ENCODE measurements around the gene ERICH4. TPM values are rescaled to one million over a fixed set of nuclear protein-coding genes. Genes with fewer than 3 reads are reported as not detected.
"Not testable (repeated sequence)": the region's sequence is repeated elsewhere in the genome, so short reads cannot be mapped to it uniquely, and the experiment has no call there.

The ERICH4 gene
- total and polyA plus RNA-seq, 9 donors, result 0.12 to 3.7 (median 0.36) TPM; not detected in 5

- 74% methylated on average over 6 of the region's 12 CpGs for WGBS (ENCODE audit: insufficient coverage)
- Histone ChIP-seq H3K4me3 (ENCODE audit: low read length) (no peak overlapping the region), H3K9me3 (replicated peaks; ENCODE audit: control insufficient read depth, low read depth, low read length) (no peaks in the 10 kb centered on the region), H3K27ac (ENCODE audit: low read length) (no peak overlapping the region), H3K4me1 (ENCODE audit: control insufficient read depth, insufficient read depth, low read length) (peaks cover 3% of the 10 kb centered on the region), H3K27me3 (ENCODE audit: control insufficient read depth, insufficient read depth, low read length) (peaks cover 20% of the 10 kb centered on the region), H3K36me3 (ENCODE audit: control insufficient read depth, insufficient read depth, low read length) (no peaks in the 10 kb centered on the region)
- DNase-seq, result no peak
Observed at GRCh38 chr19:41447732-41448332, 4.9 kb downstream of the ERICH4 start.

GRCh38 chr19:41449079-41449864 lies 6.3 kb downstream of the ERICH4 start:
- H3K27ac ChIP-seq (ENCODE audit: low read length), result no peak overlapping the region
- no peaks in the 10 kb centered on the region for H3K9me3 ChIP-seq (replicated peaks; ENCODE audit: control insufficient read depth, low read depth, low read length)
- DNase-seq, result peak; percentile 79
- 0% methylated on average over 10 of the region's 22 CpGs for WGBS (ENCODE audit: insufficient coverage)
- H3K27me3 ChIP-seq (ENCODE audit: control insufficient read depth, insufficient read depth, low read length), result peaks cover 20% of the 10 kb centered on the region
- H3K4me1 ChIP-seq (ENCODE audit: control insufficient read depth, insufficient read depth, low read length), result peaks cover 3% of the 10 kb centered on the region
- no peak overlapping the region for H3K4me3 ChIP-seq (ENCODE audit: low read length)
- no peaks in the 10 kb centered on the region for H3K36me3 ChIP-seq (ENCODE audit: control insufficient read depth, insufficient read depth, low read length)

GRCh38 chr19:41449865-41450178 lies 6.9 kb downstream of the ERICH4 start:
- peaks cover 20% of the 10 kb centered on the region for H3K27me3 ChIP-seq (ENCODE audit: control insufficient read depth, insufficient read depth, low read length)
- peaks cover 3% of the 10 kb centered on the region for H3K4me1 ChIP-seq (ENCODE audit: control insufficient read depth, insufficient read depth, low read length)
- H3K27ac ChIP-seq (ENCODE audit: low read length), result no peak overlapping the region
- no peaks in the 10 kb centered on the region for H3K9me3 ChIP-seq (replicated peaks; ENCODE audit: control insufficient read depth, low read depth, low read length)
- H3K36me3 ChIP-seq (ENCODE audit: control insufficient read depth, insufficient read depth, low read length), result no peaks in the 10 kb centered on the region
- H3K4me3 ChIP-seq (ENCODE audit: low read length), result no peak overlapping the region
- WGBS (ENCODE audit: insufficient coverage), result 60% methylated on average over 1 of the region's 3 CpGs
- no peak for DNase-seq

GRCh38 chr19:41452584-41453275 lies 9.8 kb downstream of the ERICH4 start:
- Histone ChIP-seq H3K9me3 (replicated peaks; ENCODE audit: control insufficient read depth, low read depth, low read length) (no peaks in the 10 kb centered on the region), H3K27ac (ENCODE audit: low read length) (no peak overlapping the region), H3K4me3 (ENCODE audit: low read length) (no peak overlapping the region), H3K27me3 (ENCODE audit: control insufficient read depth, insufficient read depth, low read length) (peaks cover 15% of the 10 kb centered on the region), H3K4me1 (ENCODE audit: control insufficient read depth, insufficient read depth, low read length) (peaks cover 5% of the 10 kb centered on the region), H3K36me3 (ENCODE audit: control insufficient read depth, insufficient read depth, low read length) (no peaks in the 10 kb centered on the region)
- DNase-seq, result no peak
- WGBS (ENCODE audit: insufficient coverage), result 71% methylated on average over 3 of the region's 6 CpGs

GRCh38 chr19:41455936-41456335 lies 13.0 kb downstream of the ERICH4 start:
- 17% methylated on average over 1 of the region's 2 CpGs for WGBS (ENCODE audit: insufficient coverage)
- H3K27ac ChIP-seq (ENCODE audit: low read length), result peak overlapping the region; percentile 67
- H3K4me3 ChIP-seq (ENCODE audit: low read length), result no peak overlapping the region
- no peak for DNase-seq
- peaks cover 2% of the 10 kb centered on the region for H3K4me1 ChIP-seq (ENCODE audit: control insufficient read depth, insufficient read depth, low read length)
- H3K9me3 ChIP-seq (replicated peaks; ENCODE audit: control insufficient read depth, low read depth, low read length), result no peaks in the 10 kb centered on the region
- no peaks in the 10 kb centered on the region for H3K27me3 ChIP-seq (ENCODE audit: control insufficient read depth, insufficient read depth, low read length)
- H3K36me3 ChIP-seq (ENCODE audit: control insufficient read depth, insufficient read depth, low read length), result no peaks in the 10 kb centered on the region

- DNase-seq, result peak; percentile 84
- Histone ChIP-seq H3K36me3 (ENCODE audit: control insufficient read depth, insufficient read depth, low read length) (no peaks in the 10 kb centered on the region), H3K4me3 (ENCODE audit: low read length) (no peak overlapping the region), H3K27me3 (ENCODE audit: control insufficient read depth, insufficient read depth, low read length) (no peaks in the 10 kb centered on the region), H3K4me1 (ENCODE audit: control insufficient read depth, insufficient read depth, low read length) (peaks cover 2% of the 10 kb centered on the region), H3K9me3 (replicated peaks; ENCODE audit: control insufficient read depth, low read depth, low read length) (no peaks in the 10 kb centered on the region), H3K27ac (ENCODE audit: low read length) (peak overlapping the region; percentile 67)
- WGBS (ENCODE audit: insufficient coverage), result 10% methylated on average over 4 of the region's 7 CpGs
Observed at GRCh38 chr19:41456342-41456918, 13.5 kb downstream of the ERICH4 start.

- H3K4me3 ChIP-seq (ENCODE audit: low read length), result no peak overlapping the region
- H3K36me3 ChIP-seq (ENCODE audit: control insufficient read depth, insufficient read depth, low read length), result no peaks in the 10 kb centered on the region
- WGBS (ENCODE audit: insufficient coverage), result no CpG with 5 or more reads among the region's 1 CpG
- H3K9me3 ChIP-seq (replicated peaks; ENCODE audit: control insufficient read depth, low read depth, low read length), result no peaks in the 10 kb centered on the region
- H3K27ac ChIP-seq (ENCODE audit: low read length), result peak overlapping the region; percentile 67
- DNase-seq, result no peak
- peaks cover 2% of the 10 kb centered on the region for H3K4me1 ChIP-seq (ENCODE audit: control insufficient read depth, insufficient read depth, low read length)
- H3K27me3 ChIP-seq (ENCODE audit: control insufficient read depth, insufficient read depth, low read length), result no peaks in the 10 kb centered on the region
Observed at GRCh38 chr19:41457241-41457640, 14.3 kb downstream of the ERICH4 start.

GRCh38 chr19:41462497-41462896 lies 19.5 kb downstream of the ERICH4 start:
- H3K9me3 ChIP-seq (replicated peaks; ENCODE audit: control insufficient read depth, low read depth, low read length), result no peaks in the 10 kb centered on the region
- DNase-seq, result no peak
- no peaks in the 10 kb centered on the region for H3K36me3 ChIP-seq (ENCODE audit: control insufficient read depth, insufficient read depth, low read length)
- no peaks in the 10 kb centered on the region for H3K27me3 ChIP-seq (ENCODE audit: control insufficient read depth, insufficient read depth, low read length)
- H3K27ac ChIP-seq (ENCODE audit: low read length), result no peak overlapping the region
- WGBS (ENCODE audit: insufficient coverage), result 62% methylated on average over 6 of the region's 6 CpGs
- H3K4me3 ChIP-seq (ENCODE audit: low read length), result no peak overlapping the region
- no peaks in the 10 kb centered on the region for H3K4me1 ChIP-seq (ENCODE audit: control insufficient read depth, insufficient read depth, low read length)

- not testable (repeated sequence) for H3K27me3 ChIP-seq (ENCODE audit: control insufficient read depth, insufficient read depth, low read length); H3K27ac ChIP-seq (ENCODE audit: low read length); DNase-seq; H3K4me3 ChIP-seq (ENCODE audit: low read length); H3K9me3 ChIP-seq (replicated peaks; ENCODE audit: control insufficient read depth, low read depth, low read length); H3K36me3 ChIP-seq (ENCODE audit: control insufficient read depth, insufficient read depth, low read length); H3K4me1 ChIP-seq (ENCODE audit: control insufficient read depth, insufficient read depth, low read length)
- WGBS (ENCODE audit: insufficient coverage), result 60% methylated on average over 1 of the region's 22 CpGs
Observed at GRCh38 chr19:41463257-41464256, 20.6 kb downstream of the ERICH4 start.
